ENCODE measurements around the gene LDOC1. TPM values are rescaled to one million over a fixed set of nuclear protein-coding genes. Genes with fewer than 3 reads are reported as not detected.
"Not testable (repeated sequence)": the region's sequence is repeated elsewhere in the genome, so short reads cannot be mapped to it uniquely, and the experiment has no call there.

The LDOC1 gene
- 1 to 10 TPM in 1 of 2 donors, under 1 TPM in 1; 0.89 to 2.5 TPM for total RNA-seq

DNA sequence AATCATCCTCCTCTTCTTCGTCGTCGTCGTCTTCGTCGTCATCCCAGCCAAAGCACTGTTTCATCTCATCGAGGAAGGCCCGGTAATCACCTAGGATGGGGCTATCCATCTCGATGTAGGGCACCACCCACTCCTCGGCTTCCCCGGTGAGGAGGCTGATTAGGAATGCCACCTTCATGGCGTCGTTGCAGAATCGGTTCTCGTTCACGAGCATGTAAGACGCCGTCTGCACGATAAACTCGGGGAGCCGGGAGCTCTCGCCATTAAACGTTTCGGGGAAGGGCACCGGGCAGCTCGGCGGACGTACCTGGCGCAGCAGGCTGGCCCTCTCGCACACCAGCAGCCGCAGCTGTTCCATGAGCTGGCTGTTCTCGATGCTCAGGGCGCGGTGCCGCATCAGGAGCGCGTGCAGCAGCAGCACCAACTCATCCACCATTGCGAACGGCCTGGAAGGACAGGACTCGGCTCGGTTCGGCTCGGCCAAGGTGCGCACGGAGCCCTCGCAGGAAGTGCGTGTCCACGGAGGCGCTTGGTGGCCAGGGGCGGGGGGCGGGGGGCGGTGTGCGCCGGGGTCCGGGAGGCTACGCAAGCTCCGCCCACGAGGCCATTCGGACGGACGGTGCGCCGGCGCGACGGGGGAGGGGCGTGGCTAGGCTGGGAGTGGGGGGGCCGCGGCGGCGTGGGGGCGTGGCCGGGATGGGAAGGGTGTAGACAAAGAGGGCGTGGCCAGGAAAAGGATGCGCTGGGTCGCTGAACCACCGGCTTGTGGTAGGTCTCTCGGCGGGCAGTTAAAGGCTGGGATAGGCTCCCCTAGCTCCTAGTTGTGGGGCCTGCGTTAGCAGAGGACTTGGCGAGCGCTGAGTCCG, at the start of gene LDOC1:
TSS of gene LDOC1 (minus strand) at position 544 of the 866 bp plus-strand sequence. CDS start at position 436, 108 bp downstream.
- peak; percentile 62 for DNase-seq (ENCODE audit: low spot score)
- Histone ChIP-seq H3K9me3 (no peaks in the 10 kb centered on the region), H3K27ac (no peak within 1 kb of the TSS), H3K4me1 (no peaks in the 10 kb centered on the region), H3K4me3 (peak within 1 kb of the TSS; percentile 40 to 53), H3K36me3 (no peaks in the 10 kb centered on the region), H3K27me3 (no peaks in the 10 kb centered on the region)
- TF ChIP-seq, protein P1, sequence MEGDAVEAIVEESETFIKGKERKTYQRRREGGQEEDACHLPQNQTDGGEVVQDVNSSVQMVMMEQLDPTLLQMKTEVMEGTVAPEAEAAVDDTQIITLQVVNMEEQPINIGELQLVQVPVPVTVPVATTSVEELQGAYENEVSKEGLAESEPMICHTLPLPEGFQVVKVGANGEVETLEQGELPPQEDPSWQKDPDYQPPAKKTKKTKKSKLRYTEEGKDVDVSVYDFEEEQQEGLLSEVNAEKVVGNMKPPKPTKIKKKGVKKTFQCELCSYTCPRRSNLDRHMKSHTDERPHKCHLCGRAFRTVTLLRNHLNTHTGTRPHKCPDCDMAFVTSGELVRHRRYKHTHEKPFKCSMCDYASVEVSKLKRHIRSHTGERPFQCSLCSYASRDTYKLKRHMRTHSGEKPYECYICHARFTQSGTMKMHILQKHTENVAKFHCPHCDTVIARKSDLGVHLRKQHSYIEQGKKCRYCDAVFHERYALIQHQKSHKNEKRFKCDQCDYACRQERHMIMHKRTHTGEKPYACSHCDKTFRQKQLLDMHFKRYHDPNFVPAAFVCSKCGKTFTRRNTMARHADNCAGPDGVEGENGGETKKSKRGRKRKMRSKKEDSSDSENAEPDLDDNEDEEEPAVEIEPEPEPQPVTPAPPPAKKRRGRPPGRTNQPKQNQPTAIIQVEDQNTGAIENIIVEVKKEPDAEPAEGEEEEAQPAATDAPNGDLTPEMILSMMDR (IDR thresholded peaks at IDR 0.05), result no peak

GRCh38 chrX:141221611-141222010, 44.7 kb upstream of the LDOC1 start:
- Histone ChIP-seq H3K36me3 (no peaks in the 10 kb centered on the region), H3K4me3 (no peak overlapping the region), H3K4me1 (no peaks in the 10 kb centered on the region), H3K9me3 (no peaks in the 10 kb centered on the region), H3K27me3 (no peaks in the 10 kb centered on the region), H3K27ac (no peak overlapping the region)
- TF ChIP-seq, protein P1 (IDR thresholded peaks at IDR 0.05), result no peak
- no peak for DNase-seq (ENCODE audit: low spot score)

DNA sequence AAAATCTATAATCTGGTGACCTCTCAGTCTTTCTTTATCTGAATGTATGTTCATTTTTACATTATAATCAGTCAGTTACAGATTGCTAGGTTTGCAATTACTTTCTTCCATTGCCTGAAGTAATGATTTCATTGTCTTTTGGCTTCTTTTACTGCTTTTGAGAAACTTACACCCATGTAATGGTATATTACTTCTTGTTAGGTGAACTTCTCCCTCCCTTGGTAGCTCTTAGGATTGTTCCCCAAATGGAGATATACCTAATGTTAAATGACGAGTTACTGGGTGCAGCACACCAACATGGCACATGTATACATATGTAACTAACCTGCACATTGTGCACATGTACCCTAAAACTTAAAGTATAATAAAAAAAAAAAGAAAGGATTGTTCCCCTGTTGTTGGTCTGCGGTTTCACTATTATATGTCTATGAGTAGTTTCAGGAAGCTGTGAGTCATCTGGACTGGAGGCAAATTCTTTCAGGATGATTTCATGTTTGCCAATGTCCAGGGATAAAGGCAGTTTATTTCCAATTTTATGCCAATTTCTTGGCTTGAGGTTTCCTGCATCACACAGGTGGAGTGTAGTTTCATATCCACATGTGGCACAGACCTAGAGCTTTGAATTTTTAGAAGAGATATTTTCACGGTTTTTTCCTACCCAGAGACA, 43.5 kb upstream of the LDOC1 start:
- no peaks in the 10 kb centered on the region for H3K4me1 ChIP-seq
- H3K36me3 ChIP-seq, result no peaks in the 10 kb centered on the region
- no peak overlapping the region for H3K4me3 ChIP-seq
- no peak for DNase-seq (ENCODE audit: low spot score)
- H3K27me3 ChIP-seq, result no peaks in the 10 kb centered on the region
- TF ChIP-seq, protein P1 (IDR thresholded peaks at IDR 0.05), result no peak
- H3K27ac ChIP-seq, result no peak overlapping the region
- H3K9me3 ChIP-seq, result no peaks in the 10 kb centered on the region

DNA sequence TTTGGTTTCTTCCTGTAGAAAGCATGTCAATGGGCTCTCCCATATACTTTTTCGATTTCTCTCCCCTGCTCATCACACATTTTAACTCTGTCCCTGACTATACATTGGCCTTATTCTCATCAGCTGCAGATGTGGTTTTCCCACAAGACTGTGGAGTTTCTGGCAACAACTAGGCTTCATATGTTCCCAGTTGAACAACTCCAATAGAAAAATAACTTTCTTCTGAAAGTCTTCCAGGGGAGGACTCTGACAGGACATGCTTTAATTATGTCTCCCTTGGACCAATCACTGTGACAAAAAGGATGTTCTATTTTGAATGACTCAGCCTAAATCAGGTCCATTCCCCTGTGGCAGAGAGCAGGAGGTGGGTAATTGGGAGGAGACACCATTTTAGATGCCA, 37.3 kb upstream of the LDOC1 start:
- Histone ChIP-seq H3K4me3 (no peak overlapping the region), H3K27ac (no peak overlapping the region), H3K4me1 (no peaks in the 10 kb centered on the region), H3K36me3 (no peaks in the 10 kb centered on the region), H3K27me3 (no peaks in the 10 kb centered on the region), H3K9me3 (peaks cover 0 to 8% of the 10 kb centered on the region in 2 donors)
- no peak for DNase-seq (ENCODE audit: low spot score)
- TF ChIP-seq, protein P1 (IDR thresholded peaks at IDR 0.05), result no peak

- TF ChIP-seq, protein P1 (IDR thresholded peaks at IDR 0.05), result no peak
- H3K4me1 ChIP-seq, result no peaks in the 10 kb centered on the region
- DNase-seq (ENCODE audit: low spot score), result no peak
- no peak overlapping the region for H3K27ac ChIP-seq
- no peaks in the 10 kb centered on the region for H3K27me3 ChIP-seq
- no peak overlapping the region for H3K4me3 ChIP-seq
- no peaks in the 10 kb centered on the region for H3K36me3 ChIP-seq
- no peaks in the 10 kb centered on the region for H3K9me3 ChIP-seq
These were observed 25.0 kb upstream of the LDOC1 start for GRCh38 chrX:141201962-141202361.

DNA sequence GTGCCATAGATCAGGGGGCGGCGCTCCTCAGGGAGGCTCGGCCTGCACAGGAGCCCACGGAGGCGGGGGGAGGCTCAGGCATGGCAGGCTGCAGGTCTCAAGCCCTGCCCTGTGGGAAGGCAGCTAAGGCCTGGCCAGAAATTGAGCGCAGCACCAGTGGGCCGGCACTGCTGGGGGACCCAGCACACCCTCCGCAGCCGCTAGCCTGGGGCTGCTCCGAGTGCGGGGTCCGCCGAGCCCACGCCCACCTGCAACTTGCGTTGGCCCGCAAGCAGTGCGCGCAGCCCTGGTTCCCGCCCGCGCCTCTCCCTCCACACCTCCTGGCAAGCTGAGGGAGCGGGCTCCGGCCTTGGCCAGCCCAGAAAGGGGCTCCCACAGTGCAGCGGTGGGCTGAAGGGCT, 11.6 kb upstream of the LDOC1 start:
- H3K36me3 ChIP-seq; H3K27ac ChIP-seq; H3K4me3 ChIP-seq; DNase-seq (ENCODE audit: low spot score); H3K27me3 ChIP-seq; H3K4me1 ChIP-seq; H3K9me3 ChIP-seq: not testable (repeated sequence)
